ENCODE measurements around the gene RPP38.

Gene RPP38

GRCh38 chr10:15096661-15097010, 519 bp upstream of the RPP38 start:
- in situ Hi-C loops (cut with MboI; ENCODE audit: low pct_unique_long_range_greater_than_20kb, low sequenced_read_pairs, unreplicated experiment), result no loop called here
- DNase-seq (ENCODE audit: low spot score), result no peak
- TF ChIP-seq CTCF (IDR thresholded peaks at IDR 0.05; ENCODE audit: extremely low read depth, insufficient read depth, missing control alignments), result no peak

- TF ChIP-seq CTCF (IDR thresholded peaks at IDR 0.05; ENCODE audit: extremely low read depth, insufficient read depth, missing control alignments), result no peak
- DNase-seq (ENCODE audit: low spot score), result no peak
- in situ Hi-C loops (cut with MboI; ENCODE audit: low pct_unique_long_range_greater_than_20kb, low sequenced_read_pairs, unreplicated experiment), result no loop called here
Observed at GRCh38 chr10:15099886-15100285, 2.7 kb downstream of the RPP38 start.

GRCh38 chr10:15103513-15103912, 6.4 kb downstream of the RPP38 start:
- in situ Hi-C loops (cut with MboI; ENCODE audit: low pct_unique_long_range_greater_than_20kb, low sequenced_read_pairs, unreplicated experiment), result no loop called here
- no peak for TF ChIP-seq CTCF (IDR thresholded peaks at IDR 0.05; ENCODE audit: extremely low read depth, insufficient read depth, missing control alignments)
- DNase-seq (ENCODE audit: low spot score), result no peak

GRCh38 chr10:15106352-15107013, 9.3 kb downstream of the RPP38 start:
- DNase-seq (ENCODE audit: low spot score), result peak; percentile 53
- TF ChIP-seq CTCF (IDR thresholded peaks at IDR 0.05; ENCODE audit: extremely low read depth, insufficient read depth, missing control alignments), result peak; percentile 86
- in situ Hi-C loops (cut with MboI; ENCODE audit: low pct_unique_long_range_greater_than_20kb, low sequenced_read_pairs, unreplicated experiment), result no loop called here

GRCh38 chr10:15112657-15113056, 15.5 kb downstream of the RPP38 start:
- DNase-seq (ENCODE audit: low spot score), result no peak
- no peak for TF ChIP-seq CTCF (IDR thresholded peaks at IDR 0.05; ENCODE audit: extremely low read depth, insufficient read depth, missing control alignments)
- in situ Hi-C loops (cut with MboI; ENCODE audit: low pct_unique_long_range_greater_than_20kb, low sequenced_read_pairs, unreplicated experiment), result no loop called here

- DNase-seq (ENCODE audit: low spot score), result no peak
- TF ChIP-seq CTCF (IDR thresholded peaks at IDR 0.05; ENCODE audit: extremely low read depth, insufficient read depth, missing control alignments), result no peak
- in situ Hi-C loops (cut with MboI; ENCODE audit: low pct_unique_long_range_greater_than_20kb, low sequenced_read_pairs, unreplicated experiment), result no loop called here
Observed at GRCh38 chr10:15113766-15114165, 16.6 kb downstream of the RPP38 start.
